Pons (tissue), 1 donor: ENCODE measurements around the gene EDC4.
"Not testable (repeated sequence)": the region's sequence is repeated elsewhere in the genome, so short reads cannot be mapped to it uniquely, and the experiment has no call there.

Source experiments
- DNase-seq: peaks from one replicate; pipeline ENCODE4 v3.0.0-alpha.2; 2016; ENCODE audit warnings: low spot score

The EDC4 gene

GRCh38 chr16:67914758-67915495 is 42.1 kb downstream of the EDC4 start:
- DNase-seq = no peak

- DNase-seq = not testable (repeated sequence)
Measured at GRCh38 chr16:67915496-67915769, 42.6 kb downstream of the EDC4 start.

GRCh38 chr16:67915831-67916723 is 43.2 kb downstream of the EDC4 start:
- DNase-seq = no peak

- DNase-seq = no peak
Measured at GRCh38 chr16:67917140-67917851, 44.4 kb downstream of the EDC4 start.

- DNase-seq = no peak
Measured at GRCh38 chr16:67917852-67918236, 45.0 kb downstream of the EDC4 start.

GRCh38 chr16:67919622-67920221 is 46.9 kb downstream of the EDC4 start:
- no peak for DNase-seq

GRCh38 chr16:67922221-67922620 is 49.4 kb downstream of the EDC4 start:
- no peak for DNase-seq

- DNase-seq = no peak
Measured at GRCh38 chr16:67922740-67923139, 49.9 kb downstream of the EDC4 start.

GRCh38 chr16:67923414-67924116 is 50.7 kb downstream of the EDC4 start:
- DNase-seq = no peak

GRCh38 chr16:67924140-67924906 is 51.5 kb downstream of the EDC4 start:
- DNase-seq = no peak

- peak; percentile 67 for DNase-seq
Measured at GRCh38 chr16:67926181-67926750, 53.4 kb downstream of the EDC4 start.

GRCh38 chr16:67927131-67927941 is 54.5 kb downstream of the EDC4 start:
- no peak for DNase-seq

GRCh38 chr16:67928147-67928546 is 55.3 kb downstream of the EDC4 start:
- no peak for DNase-seq

GRCh38 chr16:67928561-67929364 is 55.9 kb downstream of the EDC4 start:
- DNase-seq = peak; percentile 73

- DNase-seq = no peak
Measured at GRCh38 chr16:67930191-67930590, 57.3 kb downstream of the EDC4 start.

- no peak for DNase-seq
Measured at GRCh38 chr16:67930678-67931211, 57.9 kb downstream of the EDC4 start.
